GM19238 (cell line): ENCODE results near the gene TRAF2.

Experiments used
- DNase-seq: peaks from one replicate; pipeline ENCODE4 v3.0.0; 2011; ENCODE audit warnings: low spot score; ENCODE audit not compliant: insufficient read length

TRAF2 gene

GRCh38 chr9:136961279-136962065 is 75.2 kb downstream of the TRAF2 start:
- DNase-seq: no peak

DNA sequence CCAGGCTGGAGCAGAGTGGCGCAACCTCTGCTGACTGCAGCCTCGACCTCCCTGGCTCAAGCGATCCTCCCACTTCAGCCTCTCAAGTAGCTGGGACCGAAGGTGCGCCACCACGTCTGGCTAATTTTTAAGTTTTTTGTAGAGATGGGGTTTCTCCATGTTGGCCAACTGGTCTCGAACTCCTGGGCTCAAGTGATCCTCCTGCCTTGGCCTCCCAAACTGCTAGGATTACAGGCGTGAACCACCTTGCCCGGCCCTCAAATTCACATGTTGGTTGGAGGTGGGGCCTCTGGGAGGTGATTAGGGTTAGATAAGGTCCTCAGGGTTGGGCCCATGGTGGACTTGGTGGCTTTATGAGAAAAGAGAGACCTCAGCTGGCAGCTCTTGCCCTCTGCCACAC is 75.8 kb downstream of the TRAF2 start:
- no peak for DNase-seq

GRCh38 chr9:136962701-136963248 is 76.5 kb downstream of the TRAF2 start:
- DNase-seq: no peak

GRCh38 chr9:136963341-136963740 is 77.0 kb downstream of the TRAF2 start:
- DNase-seq: no peak

- DNase-seq: no peak
Observed at GRCh38 chr9:136963751-136964150, 77.4 kb downstream of the TRAF2 start.

GRCh38 chr9:136964171-136964689 is 77.9 kb downstream of the TRAF2 start:
- no peak for DNase-seq

- no peak for DNase-seq
Observed at GRCh38 chr9:136964833-136965422, 78.6 kb downstream of the TRAF2 start.

GRCh38 chr9:136965771-136966484 is 79.6 kb downstream of the TRAF2 start:
- no peak for DNase-seq

- no peak for DNase-seq
Observed at GRCh38 chr9:136968333-136969127, 82.2 kb downstream of the TRAF2 start.

DNA sequence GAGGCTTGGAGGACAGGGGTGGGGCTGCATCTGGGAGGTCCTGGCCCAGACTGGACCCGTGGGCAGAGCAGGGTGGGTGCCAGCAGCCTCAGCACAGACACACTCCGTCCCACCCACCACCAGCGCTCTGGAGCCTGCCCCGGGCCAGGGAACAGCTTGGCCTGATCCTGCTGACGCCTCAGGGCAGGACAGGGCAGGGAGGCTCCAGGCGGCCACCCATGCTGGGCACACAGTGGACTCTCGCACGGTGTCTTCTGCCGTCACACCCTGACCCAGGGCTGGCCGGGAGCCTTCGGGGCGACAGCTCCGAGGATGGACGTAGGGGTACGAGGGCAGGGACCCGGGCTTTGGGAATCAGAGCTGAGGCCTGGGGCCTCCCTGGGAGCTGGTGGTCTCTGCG is 82.8 kb downstream of the TRAF2 start:
- no peak for DNase-seq

DNA sequence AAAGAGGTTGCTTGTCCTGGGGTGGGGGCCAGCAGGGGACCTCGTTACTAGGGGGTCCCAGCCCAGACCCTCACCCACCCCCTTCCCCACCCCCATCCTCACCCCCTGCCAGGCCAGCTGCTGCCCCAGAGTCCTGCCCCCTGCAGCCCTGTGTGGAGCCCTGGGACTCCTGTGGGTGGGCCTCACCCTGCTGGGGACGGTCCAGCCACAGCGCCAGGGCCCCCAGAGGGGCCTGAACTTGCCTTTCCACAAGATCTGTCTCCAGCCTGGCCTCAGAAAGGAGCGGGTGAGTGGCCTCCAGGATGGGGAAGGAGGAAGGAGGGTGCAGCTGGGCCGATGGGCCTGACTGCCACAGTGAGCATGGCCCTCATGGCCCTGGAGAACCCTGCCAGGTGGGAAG is 83.5 kb downstream of the TRAF2 start:
- no peak for DNase-seq

DNA sequence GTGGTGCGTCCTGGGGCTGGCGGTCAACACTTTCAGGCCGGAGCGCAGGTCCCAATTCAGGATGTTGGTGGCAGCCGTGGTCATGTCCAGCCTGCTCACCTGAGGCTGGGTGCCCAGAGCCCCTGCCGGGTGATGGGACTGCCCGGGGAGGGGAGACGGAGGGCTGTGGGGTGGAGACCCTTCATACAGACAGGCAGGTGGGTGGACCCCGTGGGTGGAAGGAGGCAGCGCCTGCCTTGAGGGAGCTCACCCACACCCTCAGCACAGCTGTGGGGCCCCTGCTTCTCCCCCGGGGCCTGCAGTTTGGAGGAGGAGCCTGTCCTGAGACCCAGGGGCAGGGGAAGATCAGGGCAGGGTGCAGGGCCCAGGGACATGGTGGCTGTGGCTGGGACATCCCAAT is 84.0 kb downstream of the TRAF2 start:
- no peak for DNase-seq

DNA sequence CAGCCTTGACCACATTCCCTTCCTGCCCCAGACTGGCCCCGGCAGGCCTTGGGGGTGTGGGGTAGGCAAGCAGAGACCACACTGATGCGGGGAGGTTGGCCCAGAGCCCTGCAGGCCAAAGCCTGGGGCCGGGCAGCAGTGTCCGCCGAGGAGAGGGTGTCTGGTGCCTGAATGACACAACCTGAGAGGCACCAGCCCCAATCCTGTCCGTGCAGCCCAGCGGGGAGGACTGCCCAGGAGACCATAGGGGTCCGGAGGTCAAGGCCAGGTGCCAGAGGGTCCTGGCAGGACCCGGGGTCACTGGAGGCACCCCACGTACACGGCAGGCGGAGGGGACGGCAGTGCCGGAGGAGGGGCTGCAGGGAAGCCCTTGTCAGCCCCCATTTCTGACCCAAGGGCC is 85.4 kb downstream of the TRAF2 start:
- DNase-seq: no peak

DNA sequence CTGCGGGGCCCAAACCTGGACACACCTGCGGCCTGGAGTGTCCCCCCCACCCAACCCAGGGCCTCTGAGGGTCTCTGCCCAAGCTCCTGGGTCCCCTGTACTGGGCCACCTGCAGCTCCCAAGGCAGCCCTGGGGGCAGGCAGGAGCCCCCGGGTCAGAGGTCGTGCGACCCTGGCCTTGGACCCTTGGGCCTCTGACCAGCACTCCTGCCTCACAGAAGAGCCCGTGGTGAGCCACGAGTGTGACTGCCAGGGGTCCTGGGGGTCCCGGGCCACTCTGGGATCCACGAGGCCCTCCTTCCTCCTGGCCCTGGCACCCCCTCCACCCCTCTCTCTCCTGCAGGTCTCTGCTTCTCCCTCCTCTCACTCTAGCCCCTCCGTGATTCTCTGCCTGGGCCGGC is 86.0 kb downstream of the TRAF2 start:
- no peak for DNase-seq

DNA sequence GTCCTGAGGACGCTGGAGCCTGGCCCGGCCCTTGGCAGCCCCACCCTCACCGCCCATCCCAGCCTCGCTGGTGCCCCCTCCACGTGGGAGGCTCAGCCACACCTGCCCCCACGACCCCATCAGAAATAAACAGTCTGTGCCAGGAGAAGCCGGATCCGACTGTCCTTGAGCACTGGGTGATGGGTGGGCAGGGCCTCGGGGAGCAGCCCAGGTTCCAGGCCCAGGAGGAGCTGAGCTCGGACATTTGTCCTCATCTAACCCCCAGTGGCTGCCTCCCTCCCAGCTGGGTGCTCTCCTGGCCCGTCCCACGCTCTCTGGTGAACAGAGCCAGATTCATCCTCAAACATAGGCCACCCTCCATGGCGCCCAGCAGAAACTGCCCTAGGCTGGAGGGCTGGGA is 86.4 kb downstream of the TRAF2 start:
- DNase-seq: no peak

GRCh38 chr9:136973618-136974617 is 87.6 kb downstream of the TRAF2 start:
- no peak for DNase-seq

- DNase-seq: no peak
Observed at GRCh38 chr9:136974817-136975535, 88.7 kb downstream of the TRAF2 start.

DNA sequence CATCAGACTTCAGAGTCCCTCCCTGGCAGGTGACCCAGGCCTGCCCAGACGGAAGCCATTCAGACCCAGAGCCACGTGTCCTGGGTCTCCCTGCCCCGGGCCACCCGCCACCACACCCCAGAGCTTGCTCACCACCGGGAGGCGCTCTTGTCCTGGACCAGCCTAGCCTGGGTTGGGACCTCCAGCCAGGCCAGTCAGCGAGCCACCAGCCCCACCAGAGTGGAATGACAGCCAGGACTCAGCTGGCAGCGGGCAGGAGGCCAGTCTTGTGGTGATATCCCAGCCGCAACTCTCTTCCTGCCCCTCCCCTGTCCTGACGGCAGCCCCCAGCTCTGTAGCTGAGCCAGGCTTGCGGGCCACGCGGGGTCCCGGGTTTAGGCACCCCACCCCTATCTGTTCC is 89.3 kb downstream of the TRAF2 start:
- no peak for DNase-seq
